ENCODE data around the gene MATN1.

The MATN1 gene

GRCh38 chr1:30715216-30715615, 8.2 kb downstream of the MATN1 start:
- no peak for DNase-seq

DNA sequence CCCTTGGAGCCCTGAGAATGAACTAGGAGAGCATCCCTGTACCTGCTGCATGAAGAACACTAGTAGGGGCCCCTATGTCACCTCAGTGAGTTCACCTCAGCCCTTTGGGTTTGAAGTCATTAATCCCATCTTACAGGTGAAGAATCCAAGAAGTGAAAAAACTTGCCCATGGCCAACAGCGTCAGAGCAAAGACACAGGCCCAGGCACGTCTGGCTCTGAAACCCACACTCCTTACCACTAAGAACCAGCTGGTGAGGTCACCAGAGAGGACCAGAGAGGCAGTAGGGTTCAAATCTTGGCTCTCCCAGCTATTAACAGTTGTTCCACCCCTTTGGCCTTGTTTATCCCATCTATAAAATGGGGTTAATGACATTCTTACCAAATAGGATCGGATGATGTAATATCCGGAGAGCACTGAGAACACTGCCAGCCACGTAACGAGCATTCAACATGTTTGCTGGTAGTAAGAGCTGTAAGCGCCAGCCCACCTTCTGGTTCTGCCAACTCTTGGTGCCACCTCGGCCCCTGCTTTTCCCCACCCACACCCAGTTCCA, 8.8 kb downstream of the MATN1 start:
- no peak for DNase-seq

DNA sequence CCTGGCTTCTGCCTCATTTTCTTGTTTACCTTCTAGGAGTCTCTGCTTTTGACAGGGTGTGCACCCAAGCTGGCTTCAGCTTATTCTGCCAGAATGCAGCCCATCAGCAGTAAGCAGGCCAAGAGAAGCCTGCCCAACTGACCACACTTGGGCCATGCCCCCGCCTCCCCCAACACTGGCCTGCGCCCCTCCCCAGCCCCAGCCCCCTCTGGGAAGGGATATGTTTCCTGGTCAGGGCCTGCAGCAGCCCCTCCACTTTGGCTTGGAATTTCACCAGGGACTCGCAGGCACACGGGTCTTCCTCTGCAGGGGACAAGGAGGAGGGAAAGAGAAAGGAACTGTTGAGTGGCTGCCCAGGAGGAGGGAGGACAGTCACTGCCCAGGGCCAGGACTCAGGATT, 9.4 kb downstream of the MATN1 start:
- no peak for DNase-seq

DNA sequence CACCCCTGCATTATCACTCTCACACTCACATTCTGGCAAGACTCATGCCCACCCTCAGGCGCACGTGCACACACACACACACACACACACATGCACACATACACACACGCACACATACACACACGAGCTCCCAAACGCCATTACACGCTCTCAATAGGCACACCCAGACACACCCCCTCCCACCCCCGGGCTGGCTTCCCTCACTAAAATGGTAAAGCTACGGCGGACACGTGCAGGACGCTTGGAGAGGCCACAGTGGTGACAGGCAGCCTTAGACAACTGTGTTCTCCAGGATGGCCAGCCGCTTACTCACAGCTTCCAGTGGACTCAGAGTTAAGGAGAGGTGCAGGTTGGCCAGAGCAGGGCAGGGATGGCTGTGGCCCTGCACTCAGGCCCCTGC, 10.1 kb downstream of the MATN1 start:
- no peak for DNase-seq

- no peak for DNase-seq
These were observed 10.8 kb downstream of the MATN1 start for GRCh38 chr1:30712583-30712982.

GRCh38 chr1:30710407-30710806, 13.0 kb downstream of the MATN1 start:
- DNase-seq = no peak

- no peak for DNase-seq
These were observed 15.0 kb downstream of the MATN1 start for GRCh38 chr1:30708361-30708728.

DNA sequence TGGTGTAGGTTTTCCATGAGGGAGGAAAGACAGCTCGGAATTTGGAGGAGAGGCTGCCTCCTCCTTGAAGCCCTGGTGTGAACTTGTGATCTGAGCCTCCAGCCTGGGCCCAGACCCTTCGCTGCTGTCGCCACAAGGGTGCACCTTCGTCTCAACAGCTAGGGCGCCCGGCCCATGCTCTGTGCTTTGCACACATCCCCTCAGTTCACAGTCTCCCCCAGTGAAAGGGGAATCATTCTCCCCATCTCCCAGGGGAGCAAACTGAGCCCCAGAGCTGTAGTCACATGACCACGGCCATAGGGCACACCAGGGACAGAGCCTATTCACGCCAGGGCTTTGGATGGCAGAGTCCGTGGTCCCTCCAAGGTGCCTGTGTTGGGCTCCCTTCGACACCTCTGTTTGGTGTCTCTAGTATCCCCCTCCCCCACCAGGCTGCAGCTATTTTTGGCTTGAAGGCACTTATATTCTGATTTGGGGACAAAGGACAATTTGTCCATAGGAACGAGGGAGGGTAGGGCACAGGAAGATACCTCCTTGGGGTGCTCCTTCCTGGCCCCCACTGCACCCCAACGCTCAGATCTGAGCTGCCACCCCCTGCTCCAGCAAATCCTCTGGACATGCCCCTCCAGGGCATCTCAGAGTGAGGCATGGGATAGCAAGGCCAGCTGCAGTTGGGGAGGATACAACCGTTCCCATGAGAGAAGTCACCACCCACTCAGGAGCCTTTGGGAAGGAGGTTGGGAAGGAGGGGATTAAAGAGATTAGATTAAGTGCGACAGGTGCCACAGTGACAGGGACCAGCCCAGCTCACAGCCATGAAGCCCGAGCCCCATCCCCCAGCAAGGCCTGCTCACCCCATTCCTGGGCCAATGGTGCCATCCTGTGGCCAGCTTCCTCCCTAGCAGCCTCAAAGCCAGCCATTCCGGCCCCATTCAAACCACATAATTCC, 15.7 kb downstream of the MATN1 start:
- DNase-seq = peak; percentile 62

GRCh38 chr1:30706528-30706927, 16.9 kb downstream of the MATN1 start:
- peak; percentile 57 for DNase-seq

GRCh38 chr1:30705698-30706097, 17.7 kb downstream of the MATN1 start:
- DNase-seq = no peak

DNA sequence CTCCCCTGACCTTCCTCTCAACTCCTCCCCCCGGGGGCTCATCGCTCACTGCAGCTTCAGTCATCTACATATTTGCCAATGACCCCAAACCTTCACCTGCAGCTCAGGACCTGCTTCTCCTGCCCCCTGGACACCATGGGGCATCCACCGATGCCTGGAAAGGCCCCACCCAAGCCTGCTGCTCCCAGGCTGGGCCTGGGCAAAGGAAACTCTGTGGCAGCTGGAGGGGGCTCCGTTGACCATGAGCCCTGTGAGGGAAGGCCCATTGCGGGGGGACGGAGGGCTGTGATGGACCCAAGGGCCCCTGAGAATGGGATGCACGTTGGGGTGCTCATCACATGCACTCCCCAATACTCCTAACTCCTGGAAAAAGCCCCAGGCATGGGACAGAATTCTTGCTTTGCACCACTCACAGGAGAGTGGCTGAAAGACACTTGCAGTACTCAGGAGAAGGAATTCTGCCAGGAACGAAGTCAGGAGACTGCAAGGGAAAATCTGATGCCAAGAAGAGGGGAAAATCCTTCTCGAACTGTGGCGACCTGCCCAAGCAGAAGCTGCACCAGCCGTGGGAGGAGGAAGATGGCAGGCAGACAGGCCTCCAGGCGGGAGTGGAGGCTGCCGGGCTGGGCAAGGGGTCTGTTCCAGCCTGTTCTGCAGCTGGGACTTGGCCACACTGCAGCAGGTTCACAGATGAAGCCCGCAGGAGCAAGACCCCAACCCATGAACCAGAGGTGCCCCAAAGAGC, 18.4 kb downstream of the MATN1 start:
- no peak for DNase-seq

DNA sequence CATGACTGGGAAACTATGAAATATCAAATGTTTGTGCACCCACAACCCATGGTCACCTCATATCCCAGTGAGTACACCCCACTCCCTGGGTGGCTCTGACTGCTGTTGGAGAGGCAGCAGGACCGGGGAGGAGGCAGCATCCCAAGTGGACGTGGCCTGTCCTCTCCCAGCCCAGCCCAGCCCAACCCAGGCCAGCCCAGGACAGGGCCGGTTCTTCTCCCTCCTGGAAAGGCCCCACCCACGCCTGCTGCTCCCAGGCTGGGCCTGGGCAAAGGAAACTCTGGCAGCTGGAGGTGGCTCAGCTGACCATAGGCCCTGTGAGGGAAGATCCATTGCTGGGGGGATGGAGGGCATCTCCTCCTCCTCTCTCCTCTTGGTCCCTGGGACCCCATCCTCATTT, 19.1 kb downstream of the MATN1 start:
- no peak for DNase-seq

- DNase-seq = no peak
These were observed 20.6 kb downstream of the MATN1 start for GRCh38 chr1:30702823-30703222.

DNA sequence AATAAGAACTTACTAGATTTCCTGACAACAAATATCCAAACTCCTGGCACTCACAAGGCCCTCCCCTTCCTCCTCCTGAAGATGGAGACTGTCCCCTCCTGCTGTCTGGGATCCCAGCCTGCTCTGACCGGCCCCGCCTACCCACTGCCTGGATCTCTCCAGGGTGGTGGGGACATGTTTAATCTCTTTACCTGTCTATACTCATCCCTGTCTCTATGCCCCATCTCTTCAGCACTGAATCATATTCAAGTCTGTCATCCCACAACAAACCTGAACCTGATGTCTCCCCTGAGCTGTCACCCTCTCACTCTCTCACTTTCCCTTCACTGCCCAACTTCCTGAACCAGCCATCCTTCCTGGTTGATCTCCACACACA, 22.1 kb downstream of the MATN1 start:
- DNase-seq = no peak

GRCh38 chr1:30700528-30701257, 22.7 kb downstream of the MATN1 start:
- no peak for DNase-seq

- DNase-seq = no peak
These were observed 23.6 kb downstream of the MATN1 start for GRCh38 chr1:30699762-30700161.

DNA sequence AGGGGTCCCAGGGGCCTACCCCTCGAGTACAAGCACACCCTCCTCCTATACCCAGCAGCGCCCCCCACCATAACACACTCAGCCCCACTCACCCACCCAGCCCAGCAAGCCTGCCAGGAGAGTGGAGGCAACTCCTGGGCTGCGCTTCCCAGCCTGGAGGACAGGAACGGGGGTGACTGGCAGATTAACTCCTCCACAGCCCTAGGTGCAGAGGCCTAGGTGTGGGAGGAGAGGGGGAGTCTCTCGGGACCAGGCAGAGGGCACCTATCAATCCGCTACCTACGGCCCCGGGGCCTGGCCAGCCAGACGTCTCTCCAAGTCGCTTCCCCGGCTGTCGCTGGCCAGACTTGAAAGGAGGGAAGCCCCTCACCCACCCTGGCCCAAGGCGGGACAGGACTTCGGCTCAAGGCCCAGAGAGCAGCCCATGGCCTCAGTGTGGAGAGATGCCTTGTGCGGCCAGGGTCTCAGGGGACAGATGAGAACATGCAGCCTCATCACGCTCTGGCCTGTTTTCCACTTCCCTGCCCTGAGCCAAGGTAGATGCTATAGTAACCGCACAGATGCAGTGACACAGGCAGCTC, 24.9 kb downstream of the MATN1 start:
- DNase-seq = no peak

GRCh38 chr1:30697571-30698376, 25.6 kb downstream of the MATN1 start:
- DNase-seq = no peak

DNA sequence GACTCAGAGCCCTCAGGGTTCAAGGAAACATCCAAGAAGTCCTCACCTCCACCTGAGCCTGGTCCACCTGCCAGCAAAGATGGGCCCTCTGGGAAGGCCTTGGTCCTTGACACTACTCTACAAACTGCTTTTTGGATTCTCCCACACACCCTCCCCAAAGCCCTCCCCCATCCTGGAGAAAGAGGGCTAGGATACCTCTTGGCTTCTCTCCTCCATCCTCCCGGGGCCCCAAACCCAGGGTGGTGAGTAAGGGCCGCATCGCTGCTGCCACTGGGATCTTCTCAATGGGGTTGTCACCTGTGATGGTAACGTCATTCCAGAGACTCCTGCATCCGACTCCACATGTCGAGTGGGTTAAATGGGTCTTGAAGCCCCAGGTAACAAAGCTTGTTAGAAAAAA, 26.6 kb downstream of the MATN1 start:
- no peak for DNase-seq

GRCh38 chr1:30695439-30695841, 27.9 kb downstream of the MATN1 start:
- no peak for DNase-seq

DNA sequence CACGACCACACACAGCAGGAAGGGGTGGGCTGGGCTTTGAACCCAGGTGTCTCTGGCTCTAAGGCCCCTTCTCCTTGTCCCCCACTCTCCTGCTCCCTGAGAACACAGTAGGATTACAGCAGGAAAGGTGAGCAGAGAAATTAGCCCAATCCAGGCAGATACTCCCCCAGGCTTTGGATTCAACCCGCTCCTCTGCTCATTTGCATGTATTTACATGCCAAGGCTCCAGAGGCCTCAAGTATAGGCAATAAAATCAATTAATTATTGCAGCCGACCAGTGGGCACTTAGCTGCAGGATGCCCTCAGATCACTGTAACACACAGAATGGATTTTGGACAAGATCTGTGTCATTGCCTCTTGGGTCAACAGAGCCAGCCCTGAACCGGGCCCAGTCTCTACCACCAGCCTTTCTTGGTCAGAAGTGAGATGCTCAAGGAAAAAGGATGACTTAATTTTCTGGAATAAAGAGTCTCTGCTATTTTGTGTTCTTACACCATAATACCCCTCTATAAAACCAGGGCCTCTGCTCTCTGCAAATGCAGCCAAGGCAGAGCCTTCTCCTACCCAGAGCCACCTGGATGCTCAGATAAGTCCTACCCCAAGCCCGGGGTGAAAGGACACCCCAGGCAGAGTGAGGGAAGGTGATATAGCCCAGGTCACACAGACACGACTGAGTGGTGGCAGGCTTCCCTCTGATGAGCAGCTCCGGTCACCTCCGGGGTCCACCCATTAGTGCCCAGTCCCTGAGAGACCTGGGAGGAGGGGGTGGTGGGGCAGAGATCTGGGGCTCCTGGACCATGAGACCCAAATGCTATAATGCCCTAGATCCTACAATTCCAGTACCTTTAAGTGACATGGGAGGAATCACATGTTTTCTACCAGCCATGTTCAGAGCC, 28.9 kb downstream of the MATN1 start:
- DNase-seq = no peak
